ENCODE data around the gene USP34. TPM values are rescaled to one million over a fixed set of nuclear protein-coding genes. Genes with fewer than 3 reads are reported as not detected.

USP34 gene
- total RNA-seq, 1 experiment from 2014 or later: 101 TPM

DNA sequence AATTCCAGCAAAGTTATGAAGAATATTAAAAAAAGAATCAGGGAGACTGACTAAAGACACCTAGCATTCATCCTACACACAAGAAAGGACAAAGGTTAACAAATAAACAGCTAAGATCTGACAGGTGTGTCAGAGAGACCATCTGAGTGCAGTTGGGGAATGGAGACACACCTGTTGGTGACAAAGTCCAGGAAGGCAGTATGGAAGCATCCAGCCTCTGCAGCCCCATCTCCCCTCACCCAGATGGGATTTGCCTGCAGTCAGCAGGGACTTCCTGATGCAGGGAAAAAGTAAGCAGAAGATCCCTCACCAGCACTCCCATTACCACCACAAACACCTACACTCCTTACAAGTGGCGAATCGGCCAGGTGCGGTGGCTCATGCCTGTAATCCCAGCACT lies 37.9 kb downstream of the USP34 start:
- Mint-ChIP-seq H3K27me3 (ENCODE audit: insufficient read depth, unreplicated experiment) (no peaks in the 10 kb centered on the region), H3K4me3 (ENCODE audit: unreplicated experiment) (no peak overlapping the region), H3K36me3 (ENCODE audit: insufficient read depth, unreplicated experiment) (peaks cover 11% of the 10 kb centered on the region), H3K9me3 (ENCODE audit: unreplicated experiment) (no peaks in the 10 kb centered on the region), H3K27ac (ENCODE audit: low read depth, unreplicated experiment) (no peak overlapping the region), H3K4me1 (ENCODE audit: insufficient read depth, unreplicated experiment) (peaks cover 45% of the 10 kb centered on the region)
- TF ChIP-seq, protein P1, sequence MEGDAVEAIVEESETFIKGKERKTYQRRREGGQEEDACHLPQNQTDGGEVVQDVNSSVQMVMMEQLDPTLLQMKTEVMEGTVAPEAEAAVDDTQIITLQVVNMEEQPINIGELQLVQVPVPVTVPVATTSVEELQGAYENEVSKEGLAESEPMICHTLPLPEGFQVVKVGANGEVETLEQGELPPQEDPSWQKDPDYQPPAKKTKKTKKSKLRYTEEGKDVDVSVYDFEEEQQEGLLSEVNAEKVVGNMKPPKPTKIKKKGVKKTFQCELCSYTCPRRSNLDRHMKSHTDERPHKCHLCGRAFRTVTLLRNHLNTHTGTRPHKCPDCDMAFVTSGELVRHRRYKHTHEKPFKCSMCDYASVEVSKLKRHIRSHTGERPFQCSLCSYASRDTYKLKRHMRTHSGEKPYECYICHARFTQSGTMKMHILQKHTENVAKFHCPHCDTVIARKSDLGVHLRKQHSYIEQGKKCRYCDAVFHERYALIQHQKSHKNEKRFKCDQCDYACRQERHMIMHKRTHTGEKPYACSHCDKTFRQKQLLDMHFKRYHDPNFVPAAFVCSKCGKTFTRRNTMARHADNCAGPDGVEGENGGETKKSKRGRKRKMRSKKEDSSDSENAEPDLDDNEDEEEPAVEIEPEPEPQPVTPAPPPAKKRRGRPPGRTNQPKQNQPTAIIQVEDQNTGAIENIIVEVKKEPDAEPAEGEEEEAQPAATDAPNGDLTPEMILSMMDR (IDR thresholded peaks at IDR 0.05; ENCODE audit: unreplicated experiment): no peak
- BruUV-seq (replicated peaks): no TSS peak
- no peak for DNase-seq (ENCODE audit: unreplicated experiment)
- intact Hi-C loops (cut with micrococcal nuclease): no loop called here
- POLR2A ChIA-PET: no interaction called here
- CTCF ChIA-PET: interaction anchor here (0.6 to 1.8 kb wide), 2 partner anchors 12 to 189 kb away, joined by 3 to 7 read pairs; no protein-coding TSS in a partner anchor

DNA sequence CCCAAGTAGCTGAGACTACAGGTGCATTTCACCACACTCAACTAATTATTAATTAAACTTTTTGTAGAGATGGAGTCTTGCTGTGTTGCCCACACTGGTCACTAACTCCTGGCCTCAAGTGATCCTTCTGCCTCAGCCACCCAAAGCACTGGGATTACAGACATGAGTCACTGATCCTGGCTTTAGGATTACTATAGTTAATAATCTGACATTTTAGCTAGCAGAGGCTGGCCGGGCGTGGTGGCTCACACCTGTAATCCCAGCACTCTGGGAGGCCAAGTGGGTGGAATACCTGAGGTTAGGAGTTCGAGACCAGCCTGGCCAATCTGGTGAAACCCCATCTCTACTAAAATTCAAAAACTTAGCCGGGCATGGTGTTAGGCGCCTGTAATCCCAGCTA lies 39.5 kb downstream of the USP34 start:
- ChIA-PET POLR2A (interaction anchor here (0.6 to 1.7 kb wide), 2 partner anchors 10 to 90 kb away, joined by 3 to 4 read pairs; no protein-coding TSS in a partner anchor), CTCF (interaction anchor here (0.6 to 0.9 kb wide), 2 partner anchors 13 to 31 kb away, joined by 4 to 6 read pairs; no protein-coding TSS in a partner anchor)
- H3K4me3 Mint-ChIP-seq (ENCODE audit: unreplicated experiment): no peak overlapping the region
- no peak overlapping the region for H3K27ac Mint-ChIP-seq (ENCODE audit: low read depth, unreplicated experiment)
- no peaks in the 10 kb centered on the region for H3K27me3 Mint-ChIP-seq (ENCODE audit: insufficient read depth, unreplicated experiment)
- H3K36me3 Mint-ChIP-seq (ENCODE audit: insufficient read depth, unreplicated experiment): peaks cover 18% of the 10 kb centered on the region
- TF ChIP-seq, protein P1 (IDR thresholded peaks at IDR 0.05; ENCODE audit: unreplicated experiment): no peak
- no peak for DNase-seq (ENCODE audit: unreplicated experiment)
- H3K4me1 Mint-ChIP-seq (ENCODE audit: insufficient read depth, unreplicated experiment): peaks cover 41% of the 10 kb centered on the region
- no peaks in the 10 kb centered on the region for H3K9me3 Mint-ChIP-seq (ENCODE audit: unreplicated experiment)
- intact Hi-C loops (cut with micrococcal nuclease): no loop called here
- no TSS peak for BruUV-seq (replicated peaks)

DNA sequence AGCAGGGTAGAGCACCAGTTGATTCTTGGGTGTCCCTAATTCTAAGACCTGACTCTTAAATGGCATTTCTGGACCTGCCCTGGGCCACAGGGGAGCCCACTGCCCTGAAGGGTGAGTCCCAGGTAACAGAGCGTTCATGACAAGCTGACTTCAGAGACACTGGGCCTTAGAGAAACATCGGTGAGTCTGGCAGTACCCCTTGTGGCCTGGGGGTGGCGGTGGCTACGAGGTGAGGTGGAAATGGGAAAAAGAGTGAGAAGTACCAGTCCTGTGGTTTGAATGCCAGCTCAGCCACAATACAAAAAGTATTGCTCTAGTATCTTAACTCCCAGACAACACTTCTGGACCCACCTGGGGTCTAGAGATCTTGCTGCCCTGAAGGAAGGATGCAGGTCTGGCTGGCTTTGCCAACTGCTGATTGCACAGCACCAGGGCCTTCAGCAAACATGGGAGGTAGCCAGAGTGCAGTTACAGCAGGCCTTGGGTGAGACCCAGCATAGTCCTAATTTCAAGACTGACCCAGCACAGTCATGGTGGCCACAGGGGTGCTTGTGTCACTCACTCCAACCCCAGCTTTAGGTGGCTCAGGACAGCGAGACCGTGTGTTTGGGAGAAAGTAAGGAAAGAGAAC lies 44.5 kb downstream of the USP34 start:
- H3K9me3 Mint-ChIP-seq (ENCODE audit: unreplicated experiment): no peaks in the 10 kb centered on the region
- intact Hi-C loops (cut with micrococcal nuclease): loop anchor here (10.0 kb wide), 2 partner anchors 48 to 228 kb away; partner anchors contain the start of gene USP34
- ChIA-PET CTCF (interaction anchor here (0.5 to 2.0 kb wide), 4 partner anchors 10 to 517 kb away, joined by 3 to 6 read pairs (median 4); no protein-coding TSS in a partner anchor), POLR2A (interaction anchor here (0.5 kb wide), 1 partner anchor 409 kb away, joined by 3 read pairs; the partner anchor contains the start of gene PEX13)
- no TSS peak for BruUV-seq (replicated peaks)
- H3K27me3 Mint-ChIP-seq (ENCODE audit: insufficient read depth, unreplicated experiment): no peaks in the 10 kb centered on the region
- TF ChIP-seq, protein P1 (IDR thresholded peaks at IDR 0.05; ENCODE audit: unreplicated experiment): peak; percentile 35
- peaks cover 22% of the 10 kb centered on the region for H3K36me3 Mint-ChIP-seq (ENCODE audit: insufficient read depth, unreplicated experiment)
- no peak overlapping the region for H3K27ac Mint-ChIP-seq (ENCODE audit: low read depth, unreplicated experiment)
- peak; percentile 69 for DNase-seq (ENCODE audit: unreplicated experiment)
- peaks cover 38% of the 10 kb centered on the region for H3K4me1 Mint-ChIP-seq (ENCODE audit: insufficient read depth, unreplicated experiment)
- H3K4me3 Mint-ChIP-seq (ENCODE audit: unreplicated experiment): no peak overlapping the region

DNA sequence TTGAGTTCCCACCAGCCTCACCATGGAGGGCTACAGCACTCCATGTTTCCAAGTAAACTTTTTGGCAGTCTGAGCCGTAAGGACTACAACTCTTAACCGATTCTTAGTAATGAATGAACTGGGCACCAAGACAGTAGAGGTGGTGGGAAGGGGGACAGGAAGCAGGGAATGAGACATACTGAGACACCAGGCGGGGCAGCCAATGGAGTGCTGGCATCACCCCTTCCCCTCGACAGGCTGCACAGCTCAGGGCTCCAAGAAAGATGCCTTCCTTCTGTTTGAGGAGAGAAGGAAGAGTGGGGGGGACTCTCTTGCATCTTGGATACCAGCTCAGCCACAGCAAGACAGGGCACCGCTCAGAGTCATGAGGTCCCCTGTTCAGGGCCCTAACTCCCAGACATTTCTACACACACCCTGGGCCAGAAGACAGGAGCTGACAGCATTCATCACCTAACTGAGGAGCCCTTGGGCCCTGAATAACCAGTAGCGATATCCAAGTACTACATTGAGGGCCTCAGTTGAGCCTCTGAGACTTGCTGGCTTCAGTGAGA lies 45.2 kb downstream of the USP34 start:
- peak overlapping the region; percentile 51 for H3K27ac Mint-ChIP-seq (ENCODE audit: low read depth, unreplicated experiment)
- CTCF ChIA-PET: interaction anchor here (0.5 to 2.0 kb wide), 4 partner anchors 10 to 517 kb away, joined by 3 to 6 read pairs (median 4); no protein-coding TSS in a partner anchor
- POLR2A ChIA-PET: no interaction called here
- H3K4me3 Mint-ChIP-seq (ENCODE audit: unreplicated experiment): no peak overlapping the region
- DNase-seq (ENCODE audit: unreplicated experiment): no peak
- peaks cover 33% of the 10 kb centered on the region for H3K4me1 Mint-ChIP-seq (ENCODE audit: insufficient read depth, unreplicated experiment)
- TF ChIP-seq, protein P1 (IDR thresholded peaks at IDR 0.05; ENCODE audit: unreplicated experiment): no peak
- no peaks in the 10 kb centered on the region for H3K27me3 Mint-ChIP-seq (ENCODE audit: insufficient read depth, unreplicated experiment)
- intact Hi-C loops (cut with micrococcal nuclease): loop anchor here (10.0 kb wide), 2 partner anchors 49 to 229 kb away; partner anchors contain the start of gene USP34
- H3K36me3 Mint-ChIP-seq (ENCODE audit: insufficient read depth, unreplicated experiment): peaks cover 15% of the 10 kb centered on the region
- no TSS peak for BruUV-seq (replicated peaks)
- H3K9me3 Mint-ChIP-seq (ENCODE audit: unreplicated experiment): no peaks in the 10 kb centered on the region

Measured in MCF 10A (cell line).